IPS-15b (cell line): ENCODE measurements around the gene DMPK.

Experiments used
- H3K27me3 ChIP-seq: one replicate; pipeline ENCODE4 v1.6.1; 2013; ENCODE audit warnings: low read length; ENCODE audit not compliant: control insufficient read depth, insufficient read depth
- H3K36me3 ChIP-seq: one replicate; pipeline ENCODE4 v1.6.1; 2013; ENCODE audit warnings: low read length; ENCODE audit not compliant: control insufficient read depth, insufficient read depth
- H3K4me1 ChIP-seq: one replicate; pipeline ENCODE4 v1.6.1; 2013; ENCODE audit warnings: mild to moderate bottlenecking, low read length; ENCODE audit not compliant: control insufficient read depth, insufficient read depth
- H3K4me3 ChIP-seq: one replicate; pipeline ENCODE4 v1.5.1; 2013; ENCODE audit warnings: low read depth, low read length
- H3K9ac ChIP-seq: one replicate; pipeline ENCODE4 v1.6.1; 2013; ENCODE audit warnings: low read depth, mild to moderate bottlenecking, low read length
- H3K9me3 ChIP-seq: one replicate; pipeline ENCODE4 v1.6.1; 2013; ENCODE audit warnings: mild to moderate bottlenecking, low read length; ENCODE audit not compliant: control insufficient read depth, insufficient read depth

DMPK gene

DNA sequence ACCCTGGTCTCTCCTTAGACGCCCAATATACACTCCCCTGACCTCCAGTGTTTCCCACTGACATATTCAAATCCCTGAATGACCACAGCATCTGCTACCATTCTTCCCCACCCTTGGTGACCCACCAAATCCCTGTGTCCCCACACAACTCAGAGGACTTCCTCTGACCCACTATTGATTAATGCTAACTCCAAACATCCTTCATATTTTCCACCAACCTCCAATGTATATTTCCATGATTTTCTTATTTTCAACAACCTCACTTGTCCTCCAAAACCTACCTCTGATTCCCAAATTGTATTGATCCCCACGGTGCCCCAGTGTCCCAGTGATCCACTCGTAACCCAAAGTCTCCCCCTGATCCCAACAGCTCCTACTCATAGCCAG, 10.9 kb upstream of the DMPK start:
- H3K9me3 ChIP-seq = no peaks in the 10 kb centered on the region
- no peak overlapping the region for H3K9ac ChIP-seq
- no peak overlapping the region for H3K4me3 ChIP-seq
- H3K27me3 ChIP-seq = no peaks in the 10 kb centered on the region
- H3K4me1 ChIP-seq = peaks cover 4% of the 10 kb centered on the region
- H3K36me3 ChIP-seq = peaks cover 4% of the 10 kb centered on the region

DNA sequence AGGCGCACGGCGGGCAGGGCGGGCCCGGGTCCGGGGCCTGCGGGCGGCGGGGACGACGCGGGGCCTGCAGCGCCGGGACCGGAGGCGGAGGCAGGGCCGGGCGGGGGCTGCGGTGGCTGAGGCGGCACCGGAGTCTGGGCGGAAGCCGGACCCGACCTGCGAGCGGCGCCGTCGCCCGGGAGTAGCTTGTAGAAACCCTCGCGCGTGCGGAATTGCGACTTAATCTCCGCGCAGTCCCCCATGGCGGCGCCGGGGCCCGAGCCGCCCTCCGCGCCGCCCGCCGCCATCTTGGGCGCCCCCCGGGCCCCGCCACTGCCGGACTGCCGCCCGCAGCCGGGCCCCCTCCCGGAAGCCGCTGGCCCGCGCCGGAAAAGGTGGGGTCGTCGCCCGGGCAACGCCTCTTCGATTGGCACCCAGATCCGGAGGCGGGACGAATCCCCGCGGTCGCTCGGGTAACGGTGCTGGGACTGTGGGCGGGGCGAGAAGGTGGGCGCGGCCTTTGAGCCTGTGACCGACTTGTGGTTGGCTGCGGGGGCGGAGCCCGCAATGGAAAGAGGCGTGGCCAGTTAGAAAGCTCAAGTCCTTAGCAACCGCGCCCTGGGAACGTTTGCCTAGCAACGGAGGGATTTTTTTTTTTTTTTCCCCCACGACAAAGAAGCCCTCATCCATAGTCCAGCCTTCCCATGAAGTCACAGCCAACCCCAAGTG, 10.3 kb upstream of the DMPK start, which contains the start of gene DMWD:
TSS of gene DMWD (minus strand) at position 376 of the 708 bp plus-strand sequence. CDS start at position 287, 89 bp downstream.
- peak within 1 kb of the TSS; percentile 90 for H3K4me3 ChIP-seq
- no peaks in the 10 kb centered on the region for H3K9me3 ChIP-seq
- peaks cover 4% of the 10 kb centered on the region for H3K4me1 ChIP-seq
- H3K36me3 ChIP-seq = peaks cover 7% of the 10 kb centered on the region
- H3K27me3 ChIP-seq = no peaks in the 10 kb centered on the region
- peak within 1 kb of the TSS; percentile 60 for H3K9ac ChIP-seq

GRCh38 chr19:45791744-45792469, 9.6 kb upstream of the DMPK start:
- H3K36me3 ChIP-seq = peaks cover 12% of the 10 kb centered on the region
- H3K9me3 ChIP-seq = no peaks in the 10 kb centered on the region
- peaks cover 4% of the 10 kb centered on the region for H3K4me1 ChIP-seq
- no peaks in the 10 kb centered on the region for H3K27me3 ChIP-seq
- peak overlapping the region; percentile 54 for H3K9ac ChIP-seq
- H3K4me3 ChIP-seq = peak overlapping the region; percentile 90

GRCh38 chr19:45790942-45791341, 8.7 kb upstream of the DMPK start:
- H3K4me1 ChIP-seq = peaks cover 4% of the 10 kb centered on the region
- H3K36me3 ChIP-seq = peaks cover 19% of the 10 kb centered on the region
- H3K4me3 ChIP-seq = no peak overlapping the region
- H3K27me3 ChIP-seq = no peaks in the 10 kb centered on the region
- H3K9me3 ChIP-seq = no peaks in the 10 kb centered on the region
- H3K9ac ChIP-seq = no peak overlapping the region

DNA sequence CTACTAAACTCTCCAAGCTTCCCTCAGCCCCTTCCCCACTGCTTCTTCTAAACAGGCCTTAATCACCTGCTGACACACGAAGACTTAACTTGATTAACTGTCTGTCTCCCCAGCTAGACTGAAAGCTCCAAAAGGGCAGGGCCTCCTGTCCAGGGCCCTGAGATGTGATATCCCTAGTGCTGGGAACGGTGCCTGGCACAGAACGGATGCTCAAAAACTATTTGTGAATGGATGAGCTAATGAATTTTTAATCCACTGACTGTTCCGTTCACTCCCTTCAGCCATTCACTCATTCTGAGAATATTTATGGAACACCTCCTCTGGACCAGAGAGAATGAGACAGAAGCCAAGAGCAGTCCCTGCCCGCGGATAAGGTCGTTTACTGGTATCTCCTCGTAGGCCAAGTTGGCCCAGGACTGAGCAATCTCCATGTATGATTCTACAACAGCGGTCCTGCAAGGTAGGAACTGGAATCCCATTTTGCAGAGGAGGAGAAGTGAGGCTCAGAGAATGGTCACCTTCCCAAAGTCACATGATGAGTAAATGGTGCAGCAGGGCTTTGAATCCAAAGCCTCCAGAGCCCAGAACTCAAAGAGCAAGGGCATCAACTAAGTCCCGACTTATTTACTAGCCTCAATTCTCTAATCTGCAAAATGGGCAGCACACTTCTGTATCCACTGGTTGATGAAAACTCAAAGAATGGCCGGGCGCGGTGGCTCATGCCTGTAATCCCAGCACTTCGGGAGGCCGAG, 6.9 kb upstream of the DMPK start:
- H3K36me3 ChIP-seq = peaks cover 26% of the 10 kb centered on the region

DNA sequence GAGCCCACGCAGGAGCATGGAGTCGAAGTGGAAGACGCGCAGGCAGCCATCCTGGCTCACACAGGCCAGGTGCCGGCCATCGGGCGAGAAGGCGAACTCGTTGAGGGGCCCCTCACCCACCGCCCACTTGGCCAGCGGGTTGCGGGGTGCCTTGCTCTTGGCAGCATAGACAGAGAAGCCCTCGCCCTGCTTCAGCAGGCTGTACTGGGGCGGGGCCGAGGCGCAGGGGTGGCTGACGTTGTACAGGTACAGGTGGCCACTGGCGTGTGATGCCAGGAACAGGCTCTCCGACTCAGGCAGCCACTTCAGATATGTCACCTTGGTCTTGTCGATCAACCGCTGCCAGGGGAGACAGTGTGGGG, 4.2 kb upstream of the DMPK start:
- no peaks in the 10 kb centered on the region for H3K27me3 ChIP-seq
- no peak overlapping the region for H3K9ac ChIP-seq
- no peak overlapping the region for H3K4me3 ChIP-seq
- H3K4me1 ChIP-seq = no peaks in the 10 kb centered on the region
- no peaks in the 10 kb centered on the region for H3K9me3 ChIP-seq
- H3K36me3 ChIP-seq = peaks cover 26% of the 10 kb centered on the region

More for the DNA sequence above, 6.9 kb upstream of the DMPK start:
- H3K27me3 ChIP-seq = no peaks in the 10 kb centered on the region
- H3K4me1 ChIP-seq = peaks cover 4% of the 10 kb centered on the region
- H3K9ac ChIP-seq = no peak overlapping the region
- no peaks in the 10 kb centered on the region for H3K9me3 ChIP-seq
- H3K4me3 ChIP-seq = no peak overlapping the region

DNA sequence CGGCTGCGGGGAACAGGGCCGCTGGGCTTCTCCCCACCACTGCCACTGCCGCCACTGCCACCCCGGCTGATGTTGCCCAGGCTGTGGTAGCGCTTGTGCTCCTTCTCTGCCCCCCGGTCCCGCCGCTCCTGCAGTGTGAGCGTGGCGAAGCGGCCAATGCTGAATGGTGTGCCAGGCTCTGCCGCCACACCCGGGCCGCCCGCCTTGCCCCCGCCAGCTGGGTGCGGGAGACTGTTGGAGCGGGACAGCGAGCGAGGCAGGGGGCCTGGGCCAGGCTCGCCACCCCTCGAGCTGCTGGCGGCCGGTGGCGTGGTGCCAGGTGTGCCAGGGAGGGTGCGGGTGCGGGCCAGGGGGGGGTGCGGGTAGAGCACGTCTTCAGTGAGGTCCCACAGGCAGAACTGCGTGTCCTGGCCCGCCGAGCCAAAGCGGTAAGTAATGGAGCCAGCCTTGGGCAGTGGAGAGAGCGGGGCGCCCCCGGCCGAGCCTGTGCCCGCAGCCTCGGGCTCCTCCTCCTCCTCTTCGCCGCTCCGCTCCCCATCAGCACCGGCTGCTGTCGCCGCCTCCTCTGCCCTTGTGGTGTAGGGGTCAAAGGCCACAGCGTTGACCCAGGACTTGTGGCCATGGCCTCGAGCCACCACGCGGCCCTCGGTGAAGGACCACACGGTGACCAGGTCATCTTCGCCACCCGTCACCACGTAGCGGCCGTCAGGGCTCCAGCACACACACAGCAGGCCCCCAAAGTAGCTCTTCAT, 3.7 kb upstream of the DMPK start:
- Histone ChIP-seq H3K4me1 (no peaks in the 10 kb centered on the region), H3K27me3 (peaks cover 2% of the 10 kb centered on the region), H3K9me3 (no peaks in the 10 kb centered on the region), H3K9ac (no peak overlapping the region), H3K4me3 (no peak overlapping the region), H3K36me3 (peaks cover 26% of the 10 kb centered on the region)

DNA sequence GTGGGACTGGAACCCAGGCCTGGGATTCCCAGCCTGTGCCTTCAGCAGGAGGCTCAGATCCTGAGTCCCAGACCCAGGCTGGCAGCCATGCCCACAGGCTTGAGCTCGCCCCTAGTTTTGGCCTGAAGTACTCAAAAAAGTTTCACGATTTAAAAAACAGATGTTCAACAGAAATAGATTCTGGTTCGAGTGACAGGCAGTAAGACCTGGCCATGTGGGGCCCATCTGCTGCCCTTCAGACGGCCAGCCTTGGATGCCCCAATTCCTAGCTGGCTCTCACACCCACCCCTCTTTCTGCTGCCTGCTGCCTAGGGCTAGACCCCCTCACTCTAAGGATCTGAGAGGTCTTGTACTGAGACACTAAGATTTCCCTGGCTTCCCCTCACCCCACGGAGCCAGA, 2.8 kb upstream of the DMPK start:
- no peak overlapping the region for H3K9ac ChIP-seq
- peaks cover 3% of the 10 kb centered on the region for H3K4me1 ChIP-seq
- H3K27me3 ChIP-seq = peaks cover 6% of the 10 kb centered on the region
- no peaks in the 10 kb centered on the region for H3K9me3 ChIP-seq
- H3K4me3 ChIP-seq = no peak overlapping the region
- peaks cover 26% of the 10 kb centered on the region for H3K36me3 ChIP-seq

DNA sequence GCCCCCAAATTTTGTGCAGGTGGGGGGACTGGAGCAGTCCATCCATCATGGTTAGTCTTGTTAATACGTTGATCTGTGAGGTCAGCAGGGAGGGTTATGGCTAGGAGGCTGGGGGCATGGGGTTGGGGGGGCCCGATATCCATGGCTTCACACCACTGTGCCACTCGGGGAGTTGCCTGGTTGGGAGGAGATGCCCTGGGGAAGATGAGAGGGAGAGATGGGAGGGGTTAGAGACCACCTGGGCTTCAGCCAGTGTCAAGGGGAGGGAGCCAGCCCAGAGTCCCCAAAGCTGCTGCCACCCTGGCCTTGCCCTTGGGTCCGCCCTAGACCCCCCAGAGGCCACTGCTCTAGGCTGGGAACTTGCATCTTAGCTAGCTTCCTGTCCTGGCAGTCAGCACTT, 1.8 kb upstream of the DMPK start:
- Histone ChIP-seq H3K4me3 (no peak overlapping the region), H3K4me1 (peaks cover 8% of the 10 kb centered on the region), H3K9ac (no peak overlapping the region), H3K36me3 (peaks cover 26% of the 10 kb centered on the region), H3K27me3 (peaks cover 9% of the 10 kb centered on the region), H3K9me3 (no peaks in the 10 kb centered on the region)

DNA sequence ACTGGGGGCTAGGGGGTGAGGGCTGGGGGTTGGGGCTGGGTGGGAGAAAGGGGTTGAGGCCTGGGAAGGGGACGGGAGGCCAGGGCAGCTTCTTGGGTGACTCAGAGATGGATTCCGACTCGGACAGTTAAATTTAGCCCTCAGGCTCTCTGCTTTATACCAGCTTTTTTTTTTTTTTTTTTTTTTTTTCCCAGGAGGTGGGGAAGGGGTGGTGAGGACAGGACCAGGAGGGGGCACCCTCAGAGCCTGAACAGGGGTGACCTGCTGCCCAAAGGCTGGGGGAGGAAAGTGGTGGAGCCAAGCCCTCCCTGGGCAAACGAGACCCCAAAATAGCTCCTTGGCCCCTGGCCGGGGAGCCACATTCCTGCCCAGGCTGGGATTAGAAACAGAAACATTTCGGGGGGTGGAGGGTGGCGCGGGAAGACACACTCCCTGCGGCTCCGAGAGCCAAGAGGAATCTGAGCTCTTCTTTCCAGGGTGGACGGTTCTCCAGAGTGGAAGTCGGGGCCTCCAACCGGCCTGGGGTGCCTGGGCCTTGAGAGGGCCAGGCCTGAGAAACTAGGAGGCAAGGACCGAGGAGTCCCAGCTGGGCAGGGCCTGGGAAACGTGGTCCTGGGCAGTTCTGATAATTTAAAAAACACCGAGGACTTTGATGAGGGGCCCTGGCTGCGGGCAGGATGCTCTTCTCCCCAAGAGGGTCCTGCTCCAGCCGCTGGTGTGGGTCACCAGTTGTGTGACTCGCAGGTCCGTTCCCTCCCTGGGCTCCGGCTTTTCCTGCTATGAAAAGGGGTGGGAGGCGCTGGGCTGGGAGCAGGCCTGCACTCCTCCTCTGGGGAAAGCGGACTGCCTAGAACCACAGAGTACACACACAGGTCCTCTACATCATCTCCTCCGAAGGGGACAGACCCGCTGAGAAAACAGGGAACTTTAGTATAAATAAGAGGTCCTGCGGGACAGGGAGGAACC, 813 bp upstream of the DMPK start:
- H3K36me3 ChIP-seq = peaks cover 21% of the 10 kb centered on the region
- peaks cover 9% of the 10 kb centered on the region for H3K27me3 ChIP-seq
- H3K9ac ChIP-seq = no peak overlapping the region
- H3K4me3 ChIP-seq = no peak overlapping the region
- no peaks in the 10 kb centered on the region for H3K9me3 ChIP-seq
- peaks cover 8% of the 10 kb centered on the region for H3K4me1 ChIP-seq
